GM21526 (cell line): Measurements from ENCODE around the gene ARHGAP31.
A peak's percentile ranks its signal among the peaks of the same experiment; 100 is the strongest.

Experiments used
- ATAC-seq: cut with Tn5 transposase; IDR thresholded peaks from one replicate; pipeline ENCODE4 v1.9.1; 2021; ENCODE audit warnings: moderate library complexity; ENCODE audit not compliant: unreplicated experiment, low FRiP score

ARHGAP31 gene

DNA sequence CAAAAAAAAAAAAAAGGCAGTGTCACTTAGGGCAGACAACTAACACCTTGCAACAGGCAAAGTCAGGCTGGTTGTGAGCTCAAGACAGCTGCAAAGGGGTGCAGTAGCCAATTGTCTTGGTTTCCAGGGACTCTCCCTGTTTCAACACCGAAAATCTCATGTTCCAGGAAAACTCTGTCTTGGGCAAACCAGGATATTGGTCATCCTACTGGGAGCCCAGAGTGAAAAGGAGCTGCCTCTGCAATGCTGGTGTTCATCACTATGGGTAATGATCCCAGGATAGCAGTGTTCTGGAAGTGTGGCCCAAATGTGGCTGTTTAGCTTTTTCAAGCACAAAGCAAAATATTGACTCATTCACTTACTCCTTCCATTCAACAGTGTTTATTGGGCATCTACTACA lies 82.6 kb downstream of the ARHGAP31 start:
- no peak for ATAC-seq

DNA sequence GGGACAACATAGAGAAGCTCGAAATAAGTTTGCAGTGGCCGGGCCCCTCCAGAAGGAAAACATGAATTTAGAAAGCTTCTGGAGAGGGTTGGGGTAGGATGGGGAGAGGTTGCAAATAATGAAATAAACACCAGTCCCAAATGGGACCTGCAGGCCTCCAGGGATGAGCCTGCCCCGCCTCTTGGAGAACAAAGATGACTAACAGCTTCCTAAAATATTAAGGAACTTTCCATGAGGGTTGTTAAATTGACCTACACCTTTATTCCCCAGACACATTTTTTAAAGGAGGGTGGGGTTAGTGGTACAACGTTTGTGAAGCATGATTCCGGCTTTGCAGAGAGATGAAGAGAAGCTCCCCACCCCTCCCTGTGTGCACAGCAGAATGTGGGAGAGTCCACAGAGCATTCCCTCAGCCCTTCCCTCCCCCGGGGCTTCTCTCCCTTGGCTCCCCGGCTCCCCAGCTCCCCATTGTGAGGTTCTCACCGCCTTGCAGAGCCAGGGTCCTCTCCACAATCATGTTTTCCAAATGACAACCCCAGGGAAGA lies 84.1 kb downstream of the ARHGAP31 start:
- no peak for ATAC-seq

GRCh38 chr3:119380697-119381096 lies 86.5 kb downstream of the ARHGAP31 start:
- ATAC-seq: no peak

DNA sequence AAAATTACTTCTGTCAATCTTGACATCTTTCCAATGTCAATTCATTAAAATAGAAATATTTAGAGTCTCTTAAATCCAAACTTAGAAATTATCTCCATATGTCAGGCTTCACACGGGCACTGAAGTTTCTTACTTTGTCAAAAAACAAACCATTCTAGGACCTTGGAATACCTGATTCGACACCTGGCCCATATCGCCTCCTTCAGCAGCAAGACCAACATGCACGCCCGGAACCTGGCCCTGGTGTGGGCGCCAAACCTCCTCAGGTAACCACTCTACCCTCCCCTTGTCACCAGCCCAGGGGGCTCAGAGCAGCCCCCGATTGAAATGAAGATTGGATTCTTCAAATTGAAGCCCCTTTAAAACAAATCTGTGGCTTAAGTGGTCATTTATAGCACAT lies 88.0 kb downstream of the ARHGAP31 start:
- no peak for ATAC-seq

DNA sequence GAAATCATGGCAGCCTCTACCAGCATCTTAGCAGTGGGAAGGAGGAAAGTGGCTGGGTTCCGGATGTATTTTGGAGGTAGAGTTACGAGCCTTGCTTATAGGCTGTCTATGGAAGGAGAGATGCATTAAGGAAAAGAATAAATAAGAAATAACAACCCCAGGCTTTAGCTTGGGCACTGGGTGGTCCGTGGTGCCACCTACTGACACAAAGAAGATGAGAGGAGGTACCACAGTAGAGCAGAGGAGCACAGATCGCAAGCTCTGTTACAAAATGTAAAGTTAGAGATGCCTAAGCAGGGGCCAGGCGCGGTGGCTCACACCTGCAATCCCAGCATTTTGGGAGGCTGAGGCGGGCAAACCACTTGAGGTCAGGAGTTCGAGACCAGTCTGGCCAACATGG lies 94.4 kb downstream of the ARHGAP31 start:
- no peak for ATAC-seq

DNA sequence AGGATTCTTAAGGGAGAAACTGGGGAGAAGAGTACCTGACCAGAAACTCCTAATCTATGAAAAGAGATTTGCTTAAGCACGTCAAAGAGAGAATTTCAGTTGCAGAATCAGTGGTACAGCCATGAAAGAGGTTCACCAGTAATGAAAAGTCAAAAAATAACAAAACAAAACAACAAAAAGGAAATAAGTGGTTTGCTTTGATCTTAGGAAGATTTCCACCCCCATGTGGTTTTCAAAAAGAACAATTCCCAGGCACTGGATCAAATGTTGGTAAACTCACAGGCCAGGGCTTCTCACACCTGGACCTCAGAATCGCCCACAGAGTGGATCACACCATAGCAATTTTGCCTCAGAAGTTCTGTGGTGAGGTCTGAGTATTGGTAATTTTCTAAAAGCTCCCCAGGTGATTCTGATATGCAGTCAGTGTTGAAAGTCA lies 101.8 kb downstream of the ARHGAP31 start:
- ATAC-seq: peak; percentile 71

DNA sequence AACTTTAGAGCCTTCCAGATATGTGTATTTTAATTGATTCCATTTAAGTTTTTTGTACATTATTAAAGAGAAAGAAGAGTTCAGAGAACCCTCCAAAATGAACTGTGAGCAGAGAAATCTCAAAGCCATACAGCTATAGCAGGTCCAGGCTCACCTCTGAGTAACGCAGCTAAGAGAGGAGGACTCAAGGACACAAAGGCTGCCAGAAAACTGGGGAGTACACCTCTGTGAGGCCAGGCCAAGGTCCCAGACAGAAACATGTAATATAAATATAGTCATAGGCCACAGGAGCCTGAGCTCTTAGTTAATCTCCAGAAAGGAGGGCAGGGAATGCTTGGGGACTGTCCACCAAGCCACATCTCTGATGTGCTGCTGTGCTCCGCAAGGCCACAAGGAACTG lies 102.7 kb downstream of the ARHGAP31 start:
- ATAC-seq: no peak

GRCh38 chr3:119400466-119400865 lies 106.3 kb downstream of the ARHGAP31 start:
- ATAC-seq: no peak

DNA sequence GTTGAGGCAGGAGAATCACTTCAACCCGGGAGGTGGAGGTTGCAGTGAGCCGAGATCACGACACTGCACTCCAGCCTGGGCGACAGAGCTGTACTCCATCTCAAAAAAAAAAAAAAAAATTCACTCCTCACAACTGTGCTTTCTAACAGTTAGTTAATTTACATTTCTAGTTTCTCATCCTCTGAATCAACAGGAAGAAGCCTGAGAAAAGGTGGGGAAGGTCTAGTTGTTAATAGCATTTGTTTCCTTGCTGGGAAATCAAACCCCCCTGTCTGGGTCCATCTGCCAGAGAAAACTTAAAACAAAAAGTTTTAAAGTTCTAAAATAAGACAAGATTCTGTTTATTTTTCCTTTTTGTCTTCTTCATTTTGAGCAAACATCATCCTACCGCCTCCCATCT lies 106.9 kb downstream of the ARHGAP31 start:
- ATAC-seq: peak; percentile 56

GRCh38 chr3:119401503-119402440 lies 107.6 kb downstream of the ARHGAP31 start:
- peak; percentile 80 for ATAC-seq

GRCh38 chr3:119402791-119403190 lies 108.6 kb downstream of the ARHGAP31 start:
- no peak for ATAC-seq

- ATAC-seq: no peak
Observed at GRCh38 chr3:119403201-119403600, 109.0 kb downstream of the ARHGAP31 start.

DNA sequence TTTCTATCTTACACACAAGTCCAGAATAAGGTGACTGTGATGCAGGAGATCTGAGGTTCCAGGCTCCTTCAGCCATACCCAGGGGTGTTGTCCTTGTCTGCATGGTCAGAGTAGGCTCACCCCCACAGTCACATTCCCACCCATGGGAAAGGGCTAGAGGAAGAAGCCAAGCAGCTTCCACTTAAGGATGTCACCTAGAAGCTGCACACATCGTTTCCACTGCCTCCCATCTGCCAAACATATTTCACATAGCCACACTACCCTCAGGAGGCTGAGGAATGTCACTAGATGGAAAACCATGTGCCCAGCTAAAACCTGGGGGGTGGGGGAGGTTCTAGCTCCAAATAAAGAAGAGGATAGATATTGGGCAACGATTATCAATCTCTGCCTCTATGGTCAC lies 111.1 kb downstream of the ARHGAP31 start:
- ATAC-seq: no peak

DNA sequence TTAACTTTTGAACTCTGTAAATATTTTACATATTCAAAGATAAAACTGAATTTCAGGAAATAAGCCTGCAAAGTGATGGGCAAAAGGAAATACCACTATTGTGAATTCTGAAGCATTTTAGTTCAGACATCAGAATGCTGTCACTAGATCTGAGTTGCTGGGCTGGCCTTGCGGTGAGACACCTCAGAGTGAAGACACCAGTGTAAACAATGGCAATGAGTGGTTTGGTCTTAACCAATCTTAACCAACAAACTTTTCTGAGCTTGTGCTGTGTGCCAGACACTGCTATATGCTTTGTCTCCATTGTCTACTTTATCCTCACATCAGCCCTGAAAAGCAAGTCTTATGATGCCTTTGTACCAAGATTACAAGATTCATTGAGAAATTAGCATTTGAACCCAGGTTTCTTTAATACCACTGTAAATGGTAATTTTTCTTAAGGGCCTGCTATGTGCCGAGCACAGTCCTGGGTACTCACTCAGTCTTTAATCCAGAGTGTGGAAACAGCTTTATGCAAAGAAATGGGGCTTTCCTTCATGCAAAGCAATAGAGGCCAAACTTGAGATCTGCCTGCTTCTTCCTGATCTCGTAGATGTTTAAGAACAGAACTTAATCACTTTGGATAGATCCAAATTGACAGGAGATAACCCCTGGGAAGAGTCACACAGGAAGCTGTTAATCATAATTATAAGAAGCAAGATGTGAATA lies 114.2 kb downstream of the ARHGAP31 start:
- no peak for ATAC-seq

DNA sequence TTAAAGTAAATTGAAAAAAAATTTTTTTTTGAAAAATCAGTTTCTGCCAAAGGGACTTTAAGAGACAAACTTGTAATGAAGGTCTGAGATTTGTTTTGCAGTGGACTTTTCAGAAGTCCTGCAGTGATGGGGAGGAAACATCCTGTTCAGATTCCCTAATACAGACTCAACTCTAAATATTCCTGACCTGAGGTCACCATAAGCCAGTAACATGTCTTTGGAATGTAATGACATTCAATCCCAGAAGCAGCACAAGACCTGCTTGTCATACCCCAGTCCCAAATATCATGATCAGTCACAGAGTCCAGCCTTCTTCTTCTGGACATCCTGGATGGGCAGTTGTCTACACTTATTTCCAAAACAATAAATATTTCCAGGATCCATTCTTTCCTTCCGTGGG lies 115.7 kb downstream of the ARHGAP31 start:
- no peak for ATAC-seq

- ATAC-seq: no peak
Observed at GRCh38 chr3:119413603-119414280, 119.6 kb downstream of the ARHGAP31 start.

GRCh38 chr3:119416873-119417272 lies 122.7 kb downstream of the ARHGAP31 start:
- no peak for ATAC-seq

- no peak for ATAC-seq
Observed at GRCh38 chr3:119417771-119418512, 123.8 kb downstream of the ARHGAP31 start.

DNA sequence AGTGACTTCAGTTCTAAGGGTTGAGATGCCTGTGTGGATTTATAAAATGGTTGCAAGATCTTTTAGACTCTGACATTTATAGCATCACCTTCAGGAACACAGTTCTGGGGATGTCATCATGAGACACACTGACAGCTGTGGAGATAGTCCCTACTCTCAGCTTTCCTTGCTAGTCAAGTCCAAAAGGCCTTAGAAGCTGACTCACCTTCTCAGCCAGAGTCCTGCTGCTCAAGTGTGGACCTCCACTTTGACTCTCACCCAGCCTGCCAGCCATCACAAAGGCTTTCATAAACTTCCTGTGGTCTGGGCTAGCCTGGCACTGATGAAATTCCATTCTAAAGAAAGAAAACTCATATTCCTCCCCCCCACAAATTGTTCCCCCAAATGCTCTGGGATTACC lies 124.5 kb downstream of the ARHGAP31 start:
- no peak for ATAC-seq

- no peak for ATAC-seq
Observed at GRCh38 chr3:119420196-119420595, 126.0 kb downstream of the ARHGAP31 start.
